GM18868 (cell line): Measurements from ENCODE around the gene ESPNL.

Experiments
- ATAC-seq: cut with Tn5 transposase; IDR thresholded peaks from one replicate; pipeline ENCODE4 v1.9.1; 2021; ENCODE audit warnings: mild to moderate bottlenecking, moderate library complexity; ENCODE audit not compliant: unreplicated experiment

Gene ESPNL

GRCh38 chr2:238069877-238070276 lies 30.3 kb upstream of the ESPNL start:
- ATAC-seq: no peak

- ATAC-seq: no peak
Observed at GRCh38 chr2:238075397-238075796, 24.7 kb upstream of the ESPNL start.

GRCh38 chr2:238077292-238077691 lies 22.8 kb upstream of the ESPNL start:
- no peak for ATAC-seq

GRCh38 chr2:238079874-238080327 lies 20.2 kb upstream of the ESPNL start:
- ATAC-seq: no peak

GRCh38 chr2:238080518-238080917 lies 19.6 kb upstream of the ESPNL start:
- no peak for ATAC-seq

GRCh38 chr2:238081150-238081549 lies 19.0 kb upstream of the ESPNL start:
- no peak for ATAC-seq

- no peak for ATAC-seq
Observed at GRCh38 chr2:238081561-238081960, 18.6 kb upstream of the ESPNL start.

- no peak for ATAC-seq
Observed at GRCh38 chr2:238082151-238082550, 18.0 kb upstream of the ESPNL start.

- ATAC-seq: no peak
Observed at GRCh38 chr2:238082827-238083226, 17.3 kb upstream of the ESPNL start.

- ATAC-seq: no peak
Observed at GRCh38 chr2:238083919-238084318, 16.2 kb upstream of the ESPNL start.

GRCh38 chr2:238084761-238085160 lies 15.4 kb upstream of the ESPNL start:
- ATAC-seq: no peak

GRCh38 chr2:238085899-238086298 lies 14.2 kb upstream of the ESPNL start:
- ATAC-seq: no peak

GRCh38 chr2:238087211-238087610 lies 12.9 kb upstream of the ESPNL start:
- ATAC-seq: no peak

GRCh38 chr2:238090887-238091286 lies 9.3 kb upstream of the ESPNL start:
- no peak for ATAC-seq

GRCh38 chr2:238091436-238092060 lies 8.6 kb upstream of the ESPNL start:
- ATAC-seq: no peak

- ATAC-seq: no peak
Observed at GRCh38 chr2:238092486-238093035, 7.6 kb upstream of the ESPNL start.

GRCh38 chr2:238093181-238094140 lies 6.7 kb upstream of the ESPNL start:
- ATAC-seq: no peak

- no peak for ATAC-seq
Observed at GRCh38 chr2:238094438-238095022, 5.6 kb upstream of the ESPNL start.

- ATAC-seq: no peak
Observed at GRCh38 chr2:238095143-238095542, 5.0 kb upstream of the ESPNL start.

- ATAC-seq: no peak
Observed at GRCh38 chr2:238096311-238097011, 3.7 kb upstream of the ESPNL start.
